IPS-NIHi11 (cell line): ENCODE data around the gene TTC39C.
"Not testable (repeated sequence)": the region's sequence is repeated elsewhere in the genome, so short reads cannot be mapped to it uniquely, and the experiment has no call there.

ENCODE experiments used
- DNase-seq: peaks from one replicate; pipeline ENCODE4 v3.0.0; 2012; ENCODE audit warnings: mixed read lengths, low spot score

Gene TTC39C

DNA sequence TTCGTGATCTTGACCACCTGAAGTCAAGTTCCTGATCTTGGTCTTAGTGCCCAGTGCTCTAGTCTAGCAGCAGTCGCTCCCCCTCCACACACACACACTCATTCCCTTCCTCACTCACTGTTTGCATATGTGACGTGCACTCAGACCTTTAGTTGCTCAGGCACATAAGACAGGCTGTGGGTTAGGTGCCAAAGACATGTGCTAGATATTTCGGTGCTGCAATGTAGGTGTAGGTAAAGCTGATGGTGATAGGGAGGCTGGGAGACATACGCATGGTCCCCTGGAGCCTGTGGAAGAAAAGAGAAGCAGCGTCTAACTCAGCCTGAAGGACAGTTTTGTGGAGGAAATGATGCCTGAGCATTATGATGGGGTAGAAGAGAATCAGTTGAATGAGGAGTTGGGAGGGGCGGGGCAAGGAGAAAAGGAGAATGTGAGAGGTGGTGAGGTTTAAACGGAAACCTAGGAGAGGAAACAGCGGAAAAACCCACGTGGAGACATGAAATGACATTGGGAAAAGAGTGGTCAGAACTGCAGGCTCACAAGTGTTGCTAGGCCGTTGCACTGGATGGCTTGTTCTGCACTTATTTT lies 3.8 kb downstream of the TTC39C start:
- no peak for DNase-seq

DNA sequence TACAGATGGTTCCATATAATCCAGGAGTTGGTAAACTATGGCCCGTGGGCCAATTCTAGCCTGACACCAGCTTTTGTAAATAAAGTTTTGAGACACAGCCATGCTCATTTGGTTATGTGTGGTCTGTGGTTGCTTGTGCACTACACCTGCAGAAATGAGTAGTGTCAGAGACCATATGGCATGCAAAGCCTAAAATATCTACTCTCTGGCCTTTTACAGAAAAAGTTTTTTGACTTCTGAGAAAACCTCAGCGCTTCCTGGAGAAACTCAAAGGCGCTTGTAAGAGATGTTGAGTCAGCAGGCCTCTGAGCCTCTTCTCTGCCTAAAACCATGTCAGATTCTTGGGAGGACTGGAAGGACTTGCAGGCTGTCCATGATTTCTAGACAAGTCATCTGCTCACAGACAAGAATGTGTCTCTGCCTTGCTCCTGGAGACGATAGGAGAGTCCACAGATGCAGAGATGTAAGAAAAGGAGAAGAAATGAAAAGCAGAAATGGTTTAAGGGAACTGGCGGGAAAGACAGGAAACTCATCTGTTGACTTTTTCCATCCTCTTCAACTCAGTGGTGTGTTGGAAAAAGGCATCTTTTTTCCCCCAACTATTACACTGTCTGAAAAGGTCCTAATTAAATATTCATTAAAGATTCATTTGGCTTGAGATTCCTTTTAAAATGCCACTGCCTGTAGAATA lies 5.2 kb downstream of the TTC39C start:
- DNase-seq, result no peak

DNA sequence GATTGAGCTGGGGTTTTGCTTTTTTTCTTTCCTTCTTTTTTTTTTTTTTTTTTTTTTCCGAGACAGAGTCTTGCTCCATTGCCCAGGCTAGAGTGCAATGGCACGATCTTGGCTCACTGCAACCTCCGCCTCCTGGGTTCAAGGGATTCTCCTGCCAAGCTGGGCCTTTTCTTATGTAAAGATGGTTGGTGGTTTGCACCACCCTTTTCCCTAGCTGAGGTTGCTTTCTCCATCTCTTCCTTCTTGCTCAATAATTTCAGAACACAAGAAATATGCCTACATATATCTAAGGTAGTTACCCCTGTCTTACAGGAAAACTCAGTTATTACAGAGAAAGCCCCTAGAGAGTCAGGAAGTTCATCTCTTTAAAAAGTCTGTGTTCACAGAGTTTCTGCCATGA lies 7.0 kb downstream of the TTC39C start:
- no peak for DNase-seq

DNA sequence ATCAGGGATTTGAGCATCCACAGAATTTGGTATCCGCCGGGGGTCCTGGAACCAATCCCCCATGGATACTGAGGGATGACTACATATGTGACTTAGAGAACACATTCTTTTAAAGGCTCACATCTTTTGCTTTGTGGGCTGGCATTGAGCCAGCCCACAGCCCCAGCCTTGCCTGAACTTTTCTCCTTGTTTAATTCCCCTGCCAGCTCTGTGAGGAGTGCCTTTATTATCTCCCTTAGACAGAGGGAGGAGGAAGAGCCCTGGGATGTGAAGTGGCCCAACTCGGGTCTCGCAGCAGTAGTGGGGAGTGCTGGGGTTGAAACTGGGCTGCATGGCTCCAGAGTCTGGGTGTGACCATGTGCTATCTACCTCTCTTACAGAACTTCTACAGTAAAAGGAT lies 7.6 kb downstream of the TTC39C start:
- no peak for DNase-seq

DNA sequence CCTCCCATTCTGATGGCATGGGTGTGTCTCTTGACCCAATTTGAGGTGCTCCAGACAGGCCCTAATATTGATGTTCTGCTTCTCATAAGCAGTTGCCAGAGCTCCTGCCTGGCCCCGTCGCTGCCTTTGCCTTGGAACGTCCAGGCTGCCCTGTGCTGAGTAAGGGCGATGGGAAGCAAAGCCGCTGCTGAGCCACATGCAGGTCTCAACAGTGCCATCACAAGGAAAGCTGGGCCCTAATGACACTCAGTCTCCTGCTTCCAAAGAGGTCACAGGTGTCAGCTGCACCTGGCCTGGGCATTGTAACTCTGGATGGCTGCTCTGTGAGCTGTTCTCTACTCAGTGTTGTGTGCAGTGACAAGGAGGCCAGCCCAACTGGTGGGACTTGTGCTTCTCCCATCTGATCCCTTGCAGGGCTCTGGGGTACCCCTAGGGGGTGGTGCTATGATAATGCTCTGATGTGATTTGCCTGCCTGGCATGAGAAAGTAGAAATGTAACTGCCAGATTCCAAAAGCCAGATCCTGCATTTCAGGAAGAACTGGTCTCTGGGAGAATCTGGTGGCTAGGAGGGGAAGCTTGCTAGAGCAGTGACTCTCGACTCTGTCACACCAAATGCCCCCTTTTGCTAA lies 8.7 kb downstream of the TTC39C start:
- DNase-seq, result peak; percentile 61

DNA sequence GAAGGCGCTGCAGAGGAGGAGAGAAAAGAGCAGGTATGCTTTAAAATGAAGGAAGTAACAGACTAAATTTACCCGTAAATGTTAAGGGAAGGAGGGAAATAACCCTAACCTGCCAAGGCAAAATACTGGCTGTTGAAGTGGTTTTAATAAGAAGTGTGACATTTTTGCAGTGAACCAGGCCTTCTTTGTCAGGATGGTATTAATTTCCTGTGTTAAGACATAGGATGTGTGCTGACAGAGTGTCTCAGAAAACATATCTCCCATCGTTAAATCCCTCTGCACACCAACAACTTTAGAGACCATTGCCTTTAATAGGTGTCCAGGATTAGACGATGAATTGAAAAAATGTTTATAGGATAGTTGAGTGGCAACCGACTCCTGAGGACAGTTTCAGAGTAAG lies 9.9 kb downstream of the TTC39C start:
- no peak for DNase-seq

DNA sequence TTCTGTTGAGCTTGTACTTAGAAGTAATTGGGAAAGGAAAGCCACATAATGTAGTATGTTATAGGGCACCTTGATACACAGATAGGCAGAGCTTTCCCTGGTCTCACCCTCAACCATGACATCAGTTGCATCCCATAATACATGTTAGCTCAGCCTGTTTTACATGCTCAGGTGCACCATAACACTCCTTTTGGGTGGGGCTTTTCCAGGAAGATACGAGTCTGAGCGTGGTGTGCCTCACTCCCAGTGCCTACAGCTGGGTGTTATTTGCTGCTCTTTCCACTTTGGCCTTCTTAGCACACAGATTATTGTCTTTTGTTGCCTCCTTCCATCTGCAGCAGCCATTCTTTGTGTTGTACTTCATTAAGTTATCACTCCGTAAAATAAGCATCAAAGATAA lies 11.9 kb downstream of the TTC39C start:
- DNase-seq, result no peak

DNA sequence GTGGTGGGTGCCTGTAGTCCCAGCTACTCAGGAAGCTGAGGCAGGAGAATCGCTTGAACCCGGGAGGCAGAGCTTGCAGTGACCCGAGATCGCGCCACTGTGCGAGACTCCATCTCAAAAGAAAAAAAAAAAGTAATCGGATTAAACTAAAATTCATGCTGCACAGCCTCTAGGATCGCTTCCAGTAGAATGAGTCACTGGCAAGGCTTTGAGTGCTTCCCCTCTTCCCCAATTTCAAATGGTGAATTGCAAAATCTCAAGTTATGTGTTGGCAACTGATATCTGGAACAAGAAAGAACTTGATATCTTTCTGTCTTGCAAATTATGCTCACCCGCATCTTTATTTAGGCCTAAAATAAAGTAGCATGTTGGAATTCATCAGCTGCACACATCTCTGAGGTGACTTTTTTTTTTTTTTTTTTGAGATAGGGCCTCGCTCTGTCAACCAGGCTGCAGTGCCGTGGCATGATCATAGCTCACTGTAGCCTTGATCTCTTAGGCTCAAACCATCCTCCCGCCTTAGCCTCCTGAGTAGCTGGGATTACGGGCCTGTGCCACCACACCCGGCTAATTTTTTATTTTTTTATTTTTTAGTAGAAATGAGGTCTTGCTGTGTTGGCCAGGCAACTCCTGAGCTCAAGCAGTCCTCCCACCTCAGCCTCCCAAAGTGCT lies 12.7 kb downstream of the TTC39C start:
- no peak for DNase-seq

DNA sequence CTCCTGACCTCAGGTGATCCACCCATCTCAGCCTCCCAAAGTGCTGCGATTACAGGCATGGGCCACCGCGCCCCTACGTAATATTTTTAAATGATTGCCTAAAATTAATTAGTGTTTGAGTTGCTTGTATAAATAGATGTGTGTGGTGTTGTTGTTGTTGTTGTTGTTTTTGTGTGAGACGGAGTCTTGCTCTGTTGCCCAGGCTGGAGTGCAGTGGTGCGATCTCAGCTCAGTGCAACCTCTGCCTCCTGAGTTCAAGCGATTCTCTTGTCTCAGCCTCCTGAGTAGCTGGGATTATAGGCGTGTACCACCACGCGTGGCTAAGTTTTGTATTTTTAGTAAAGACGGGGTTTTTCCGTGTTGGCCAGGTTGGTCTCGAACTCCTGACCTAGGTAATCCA lies 14.4 kb downstream of the TTC39C start:
- not testable (repeated sequence) for DNase-seq

DNA sequence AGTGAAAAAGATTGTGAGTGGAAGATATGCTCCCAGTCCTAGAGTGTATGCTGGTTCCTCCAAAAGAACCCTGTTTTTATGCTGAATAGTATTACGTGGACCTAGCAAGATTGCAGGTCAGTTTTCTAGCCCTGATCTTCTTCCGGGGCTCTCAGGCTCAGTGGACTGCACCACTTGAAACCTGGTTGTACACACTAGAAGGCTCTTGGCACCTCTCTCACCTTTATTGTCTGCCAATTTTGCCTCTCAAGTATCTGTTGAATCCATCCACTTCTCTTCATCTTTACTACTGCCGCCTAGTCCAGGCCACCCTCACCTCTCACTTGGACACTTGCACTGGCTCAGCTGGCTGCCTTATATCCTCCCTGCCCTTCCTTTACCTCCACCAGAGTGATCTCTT lies 16.8 kb downstream of the TTC39C start:
- DNase-seq, result no peak

DNA sequence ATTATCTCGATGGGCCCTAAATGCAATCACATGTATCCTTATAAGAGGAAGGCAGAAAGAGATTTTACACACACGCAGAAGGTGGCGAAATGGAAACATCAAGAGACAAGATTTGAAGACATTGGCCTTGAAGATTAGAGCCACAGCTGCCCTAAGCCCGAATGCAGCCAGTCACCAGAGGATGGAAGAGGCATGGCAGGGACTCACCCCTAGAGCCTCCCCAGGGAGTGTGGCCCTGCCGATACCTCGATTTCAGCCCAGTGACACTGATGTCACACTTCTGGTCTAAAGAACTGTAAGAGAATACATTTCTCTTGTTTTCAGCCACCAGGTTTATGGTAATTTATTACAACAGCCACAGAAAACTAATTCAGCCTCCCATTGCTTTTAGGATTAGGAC lies 17.4 kb downstream of the TTC39C start:
- no peak for DNase-seq

DNA sequence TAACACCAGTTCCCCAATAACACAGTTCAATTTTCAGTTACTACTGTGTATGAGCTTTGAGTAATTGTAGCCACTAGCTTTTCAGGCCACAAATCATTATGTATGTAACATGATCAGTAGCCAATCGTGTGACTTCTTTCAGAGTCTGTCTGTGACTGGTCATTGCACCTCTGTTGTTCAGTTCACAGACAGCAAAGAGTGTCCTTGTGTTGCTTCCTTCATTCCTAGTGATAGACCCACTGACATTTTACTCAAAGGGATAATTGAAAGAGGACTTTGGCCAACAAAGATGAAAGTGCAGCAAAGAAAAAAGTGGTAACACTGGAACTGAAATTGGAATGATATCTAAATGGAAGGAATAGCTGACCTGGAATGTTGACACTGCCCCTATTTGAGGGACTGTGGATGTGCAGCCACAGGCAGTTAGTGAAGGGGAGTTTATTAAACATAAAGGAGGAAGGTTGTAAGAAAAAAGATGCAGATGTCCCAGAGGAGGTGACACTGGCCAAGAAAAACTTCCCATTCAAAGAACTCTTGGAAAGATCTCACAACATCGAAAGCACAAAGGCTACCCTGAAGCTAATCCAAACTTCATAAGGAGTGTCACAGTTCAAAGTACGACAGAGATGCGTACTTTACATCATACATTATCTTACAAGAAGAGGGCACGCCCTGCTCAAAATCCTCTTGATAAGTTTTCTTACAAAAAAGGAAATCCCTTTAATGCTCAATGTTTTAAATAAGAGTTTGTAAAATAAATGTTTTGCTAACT lies 19.3 kb downstream of the TTC39C start:
- DNase-seq, result no peak

DNA sequence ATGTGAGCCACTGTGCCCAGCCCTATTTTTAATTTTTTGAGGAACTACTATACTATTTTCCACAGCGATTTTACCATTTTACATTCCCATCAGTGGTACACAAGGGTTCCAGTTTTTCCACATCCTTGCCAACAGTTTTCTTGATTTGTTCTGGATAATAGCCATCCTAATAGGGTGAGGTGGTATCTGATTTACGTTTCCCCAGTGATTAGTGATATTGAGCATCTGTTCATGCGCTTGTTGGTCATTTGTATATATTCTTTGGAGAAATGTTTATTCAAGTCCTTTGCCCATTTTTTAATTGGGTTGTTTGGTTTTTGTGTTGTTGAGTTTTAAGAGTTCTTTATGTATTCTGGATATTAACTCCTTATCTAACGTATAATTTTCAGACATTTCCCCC lies 20.8 kb downstream of the TTC39C start:
- DNase-seq, result no peak

DNA sequence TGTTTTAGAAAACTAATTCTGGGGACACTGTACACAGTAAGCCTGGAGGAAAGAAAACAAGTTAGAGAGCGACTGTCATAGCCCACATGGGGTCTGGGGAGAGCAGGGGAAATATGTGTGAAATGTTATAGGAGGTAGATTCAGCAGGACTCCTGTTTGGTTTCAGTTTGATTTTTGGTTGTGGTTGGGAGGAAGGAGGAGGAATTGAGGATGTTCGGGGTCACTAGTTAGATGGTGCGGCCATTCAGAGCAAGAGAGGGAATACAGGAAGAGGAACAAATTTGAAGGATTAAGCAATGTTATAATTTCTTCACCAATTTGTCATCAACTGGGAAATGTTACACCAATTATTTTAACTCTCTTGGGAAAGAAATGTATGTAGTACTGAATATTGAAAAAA lies 25.1 kb downstream of the TTC39C start:
- DNase-seq, result no peak

DNA sequence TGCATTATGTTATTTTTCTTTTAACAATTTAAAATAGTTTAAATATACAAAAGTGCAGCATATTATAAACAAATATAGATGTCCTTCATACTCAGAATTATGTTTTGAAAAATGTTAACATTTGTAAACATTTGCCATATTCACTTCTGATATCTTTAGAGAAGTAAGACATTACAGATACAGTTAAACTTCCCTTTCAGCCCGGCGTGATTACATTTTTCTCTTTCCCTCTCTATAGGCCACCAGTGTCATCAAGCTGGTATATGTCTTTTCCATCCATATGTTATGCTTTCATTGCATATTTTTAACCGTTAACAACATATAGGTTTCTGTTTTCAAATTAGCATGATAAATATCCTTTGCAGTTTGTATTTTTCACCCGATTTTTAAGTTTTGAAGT lies 27.1 kb downstream of the TTC39C start:
- DNase-seq, result no peak

DNA sequence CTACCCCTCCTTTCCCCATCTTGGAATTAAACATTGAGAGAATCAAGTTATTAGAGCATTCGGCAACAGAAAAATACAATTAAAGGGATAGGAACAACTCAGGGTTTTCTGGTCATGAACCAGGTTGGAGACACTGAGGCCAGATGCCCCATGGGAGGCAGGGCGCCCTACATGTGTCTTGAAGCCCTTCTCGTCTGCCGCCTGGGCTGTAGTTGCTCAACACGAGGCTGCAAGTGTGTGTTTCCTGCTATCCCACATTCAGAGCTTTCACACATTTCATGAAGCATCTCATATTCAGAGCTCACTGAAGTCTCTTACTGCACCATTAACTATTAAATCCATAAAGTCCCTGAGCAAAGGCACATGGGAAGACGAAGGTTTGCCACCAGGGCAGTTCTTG lies 28.8 kb downstream of the TTC39C start:
- DNase-seq, result no peak

DNA sequence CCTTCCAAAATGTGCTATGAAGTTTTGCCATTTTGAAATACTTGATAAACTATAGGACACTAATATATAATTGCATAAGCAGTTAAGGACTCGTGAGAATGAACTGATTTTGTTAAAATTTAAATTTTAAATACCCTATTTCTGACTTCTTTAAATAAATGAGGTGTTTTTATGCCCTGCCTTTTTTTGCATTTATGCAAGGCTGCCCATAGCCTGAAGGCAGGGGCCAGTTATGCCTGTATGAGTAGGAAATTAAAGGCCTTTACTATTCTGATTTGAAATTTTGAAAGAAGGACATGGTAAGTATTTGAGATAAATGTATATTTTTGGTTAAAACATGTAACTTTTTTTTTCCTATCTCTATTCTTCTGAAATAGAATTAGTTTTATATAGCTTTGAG lies 33.7 kb downstream of the TTC39C start:
- DNase-seq, result no peak

DNA sequence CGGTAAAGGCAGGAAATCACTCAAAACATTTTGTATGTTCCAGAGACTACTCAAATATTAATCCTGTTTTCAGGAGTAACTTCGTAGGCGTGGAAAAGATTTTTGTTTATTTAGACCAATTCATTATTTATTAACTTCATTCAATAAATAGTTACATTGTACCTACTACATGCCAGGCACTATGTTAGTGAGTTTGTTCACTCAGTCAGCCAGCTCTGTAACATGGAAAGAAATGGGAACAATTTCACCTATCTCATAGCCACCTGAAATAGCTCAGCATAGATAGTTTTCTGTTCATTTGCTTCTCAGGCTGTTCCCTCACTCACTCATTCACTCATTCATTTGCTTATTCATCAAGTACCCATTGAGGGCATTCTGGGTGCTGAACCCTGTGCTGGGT lies 34.6 kb downstream of the TTC39C start:
- no peak for DNase-seq

DNA sequence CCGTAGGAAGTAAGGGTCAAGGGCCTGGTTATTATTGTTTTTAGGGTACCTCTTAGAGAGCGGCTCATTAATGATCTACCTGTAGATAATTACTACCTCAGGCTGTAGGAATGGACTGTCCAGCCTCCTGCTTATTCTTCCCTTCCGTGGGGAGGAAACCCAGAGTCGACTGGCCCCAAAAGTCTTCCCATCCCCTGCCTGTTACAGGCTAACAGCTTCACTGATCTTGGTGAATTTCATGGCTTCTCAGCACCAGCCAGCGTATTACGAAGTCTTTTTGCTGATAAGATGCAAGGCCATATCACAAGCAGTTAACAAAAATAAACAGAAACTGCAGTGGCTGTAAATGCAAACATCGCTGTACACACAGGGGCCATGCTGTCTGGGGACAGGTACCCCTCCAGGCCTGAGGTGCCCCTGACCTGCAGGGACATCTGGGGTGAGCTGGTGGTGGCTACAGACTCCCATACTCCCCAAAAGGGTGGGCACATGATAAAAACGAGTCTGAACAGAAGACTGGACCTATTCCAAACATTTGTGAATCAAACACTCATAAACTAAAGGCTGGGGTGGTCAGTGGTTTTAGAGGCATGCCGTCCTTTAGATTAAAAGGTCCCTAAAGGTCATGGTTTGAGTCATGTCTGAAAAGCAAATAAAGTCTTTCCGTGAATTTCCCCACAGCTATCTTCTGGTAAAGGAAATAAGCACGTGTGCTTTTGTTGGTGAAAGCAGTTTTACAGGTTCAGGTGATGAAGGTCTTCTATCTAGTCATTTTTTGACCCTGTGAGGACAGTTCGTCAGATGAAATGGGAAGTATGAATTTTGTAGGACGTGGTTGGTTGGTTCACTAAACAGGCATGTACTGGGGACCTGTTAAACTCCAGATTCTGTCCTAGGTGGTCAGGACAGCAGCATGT lies 36.7 kb downstream of the TTC39C start:
- no peak for DNase-seq

DNA sequence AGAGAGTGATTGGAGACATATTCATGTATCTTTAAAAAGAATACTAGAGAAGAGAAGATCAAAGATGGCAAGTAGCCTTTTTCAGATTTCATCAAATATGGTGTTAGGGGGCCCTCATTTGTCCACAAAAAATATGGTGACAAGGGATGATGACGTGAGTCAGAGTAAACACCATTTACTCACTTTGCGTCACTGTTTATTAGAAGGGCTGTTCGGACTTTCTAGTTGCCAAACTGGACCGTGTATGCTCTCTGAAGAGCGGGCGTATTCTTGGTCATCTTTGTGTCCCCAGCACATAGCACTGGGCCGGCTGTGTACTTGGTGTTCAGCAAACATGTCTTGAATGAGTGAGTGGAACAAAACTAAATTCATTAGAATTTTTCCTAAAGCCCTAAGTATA lies 37.5 kb downstream of the TTC39C start:
- no peak for DNase-seq

DNA sequence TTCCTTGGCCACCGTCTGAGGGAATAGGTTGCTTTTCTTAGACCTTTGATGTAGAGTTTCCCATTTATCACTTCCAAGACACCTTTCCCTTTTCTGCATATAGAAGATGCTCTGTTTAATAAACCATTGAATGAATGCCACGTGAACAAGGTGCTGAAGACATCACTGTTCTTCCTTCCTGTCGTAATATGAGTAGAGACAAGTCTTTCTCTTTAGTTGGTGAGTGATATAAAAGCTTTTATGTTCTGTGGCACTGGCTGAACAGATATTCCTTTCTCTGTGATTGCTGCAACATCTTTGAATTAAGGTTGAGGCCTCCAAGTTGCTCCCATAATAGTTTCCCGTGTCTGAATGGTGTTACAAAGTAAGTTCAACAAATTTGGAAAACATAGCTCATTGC lies 38.7 kb downstream of the TTC39C start:
- DNase-seq, result no peak
